Eye (tissue), 1 donor: Measurements from ENCODE around the gene MAPKAP1.
"Not testable (repeated sequence)": the region's sequence is repeated elsewhere in the genome, so short reads cannot be mapped to it uniquely, and the experiment has no call there.

Source experiments
- DNase-seq: peaks from one replicate; pipeline ENCODE4 v3.0.0-alpha.2; 2015

Gene MAPKAP1

DNA sequence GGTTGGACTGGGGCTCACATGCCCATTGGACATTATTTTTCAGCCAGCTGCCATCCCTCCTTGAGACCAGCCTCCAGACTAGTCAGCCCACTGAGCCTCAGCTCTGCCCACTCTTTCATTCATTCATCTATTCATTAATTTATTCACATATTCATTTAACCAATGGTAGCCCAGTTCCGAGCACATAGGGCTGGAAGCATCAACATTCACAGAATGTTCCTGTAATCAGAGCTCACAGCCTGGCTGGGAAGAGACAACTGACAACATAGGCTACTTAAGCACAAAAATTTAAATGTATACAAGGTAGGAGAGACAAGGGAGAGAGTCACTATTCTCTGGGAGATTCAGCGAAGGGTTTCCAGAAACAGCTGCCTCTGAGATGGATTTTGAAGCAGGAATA, 23.2 kb upstream of the MAPKAP1 start:
- no peak for DNase-seq

DNA sequence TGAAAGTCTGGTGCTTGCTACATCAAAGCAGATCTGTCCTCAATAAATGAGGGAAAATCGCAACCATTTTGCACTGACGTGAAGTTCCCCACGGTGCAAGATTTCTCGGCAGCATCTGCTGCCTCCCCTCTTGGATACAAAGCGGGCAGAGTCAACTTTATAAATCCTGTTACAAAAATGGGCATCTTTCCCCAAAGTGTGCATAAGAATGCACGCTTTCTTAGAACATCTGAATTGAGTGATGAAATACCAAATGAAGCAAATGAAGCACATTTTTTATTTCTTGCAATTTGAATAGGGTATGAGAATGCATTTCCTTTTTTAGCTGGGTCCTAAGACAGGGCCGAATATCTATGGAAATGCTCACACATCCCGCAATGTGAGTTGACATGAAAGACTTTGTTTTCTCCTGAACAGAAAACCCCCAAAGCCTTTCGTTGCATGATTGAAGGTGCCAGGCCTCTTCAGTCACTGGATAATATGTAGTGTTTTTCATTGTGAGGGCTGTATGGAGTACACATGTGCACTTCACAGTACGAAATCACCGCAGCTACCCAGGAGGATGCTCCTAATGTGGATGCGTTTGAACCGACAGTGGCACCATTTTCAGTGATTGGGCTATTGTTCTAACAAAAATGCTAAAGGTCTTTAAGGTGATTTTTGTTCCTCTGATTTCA, 19.6 kb upstream of the MAPKAP1 start:
- DNase-seq: no peak

DNA sequence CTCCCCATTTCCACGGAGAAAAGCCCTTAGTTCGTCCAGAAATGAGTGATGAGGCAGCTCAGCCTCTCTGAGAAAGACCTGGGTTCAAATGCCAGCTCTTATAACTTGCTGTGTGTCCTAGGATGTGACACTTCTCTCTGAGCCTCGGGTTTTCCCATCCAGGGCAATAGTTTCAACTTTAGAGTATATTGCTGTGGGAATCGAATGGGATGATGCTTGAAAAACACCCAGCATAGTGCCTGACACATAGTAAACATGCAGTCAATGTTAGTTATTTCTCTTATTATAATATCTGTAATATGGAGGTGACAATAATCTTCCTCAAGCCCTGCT, 430 bp upstream of the MAPKAP1 start:
- DNase-seq: no peak

DNA sequence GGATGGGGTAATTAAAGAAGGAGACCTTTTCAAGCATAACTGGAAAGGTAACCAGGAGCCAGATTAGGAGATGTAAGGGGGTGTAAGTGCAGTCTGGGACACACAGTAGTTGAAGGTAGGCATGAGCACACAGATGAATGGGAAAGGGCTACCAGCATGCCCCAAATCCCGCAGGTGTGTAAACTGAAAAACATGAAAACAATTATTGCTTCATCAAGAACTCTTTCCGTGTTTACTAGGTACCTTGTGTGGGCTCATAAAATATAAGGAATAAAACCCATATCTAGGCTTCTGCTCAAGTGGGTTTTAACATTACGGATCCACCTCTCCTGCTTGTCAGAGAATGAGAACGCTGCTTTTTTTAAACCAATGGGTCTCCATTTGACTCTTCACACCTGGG, 1.1 kb downstream of the MAPKAP1 start:
- DNase-seq: no peak

DNA sequence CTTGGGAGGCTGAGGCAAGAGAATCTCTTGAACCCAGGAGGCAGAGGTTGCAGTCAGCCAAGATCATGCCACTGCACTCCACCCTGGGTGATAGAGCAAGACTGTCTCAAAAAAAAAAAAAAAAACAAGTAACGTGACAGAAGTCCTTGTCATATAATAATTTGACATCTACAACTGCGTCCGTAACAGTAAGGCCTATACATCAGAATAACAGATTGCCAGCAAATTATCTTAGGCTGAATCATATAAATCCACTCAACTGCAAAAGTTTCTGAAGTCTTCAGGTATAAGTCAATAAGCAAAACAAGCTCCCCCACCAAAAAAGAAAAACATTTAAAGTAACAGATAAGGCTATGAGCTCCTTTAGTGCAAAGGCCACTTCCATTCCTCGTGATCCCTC, 3.3 kb downstream of the MAPKAP1 start:
- no peak for DNase-seq

DNA sequence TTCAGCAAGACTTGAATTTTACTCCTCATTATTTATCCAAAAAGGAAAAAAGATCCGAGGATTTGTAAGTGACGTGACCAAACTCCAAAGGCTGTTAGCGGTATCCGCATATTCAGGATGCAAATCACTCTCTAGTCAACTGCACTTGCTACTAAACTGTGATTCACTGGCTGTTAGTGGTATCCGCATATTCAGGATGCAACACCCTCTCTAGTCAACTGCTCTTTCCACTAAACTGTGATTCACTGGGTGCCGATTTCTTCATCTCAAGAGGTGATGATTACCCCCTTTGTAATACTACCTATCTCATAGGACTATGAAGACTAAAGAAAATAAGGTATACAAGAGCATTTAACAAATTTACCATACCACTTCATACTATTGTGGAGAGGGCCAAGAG, 5.7 kb downstream of the MAPKAP1 start:
- no peak for DNase-seq

DNA sequence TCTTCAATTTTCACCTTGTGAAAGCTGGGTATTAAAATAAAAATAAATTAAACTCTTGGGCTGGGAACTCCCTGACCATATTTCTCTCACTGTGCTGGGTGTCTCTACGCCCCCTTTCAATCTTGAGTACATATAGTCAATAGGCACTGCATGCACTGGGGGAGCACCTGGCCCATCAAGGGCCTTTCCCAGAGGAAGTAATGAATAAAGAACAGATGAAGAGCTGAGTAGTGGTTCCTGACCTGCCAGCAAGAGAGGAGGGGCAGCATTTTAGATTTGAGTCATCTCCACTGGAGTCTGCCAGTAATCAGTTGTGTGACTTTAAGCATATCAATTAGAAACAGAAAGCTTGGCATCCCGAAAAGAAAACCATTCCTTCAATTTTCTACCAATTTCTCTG, 6.2 kb downstream of the MAPKAP1 start:
- DNase-seq: no peak

DNA sequence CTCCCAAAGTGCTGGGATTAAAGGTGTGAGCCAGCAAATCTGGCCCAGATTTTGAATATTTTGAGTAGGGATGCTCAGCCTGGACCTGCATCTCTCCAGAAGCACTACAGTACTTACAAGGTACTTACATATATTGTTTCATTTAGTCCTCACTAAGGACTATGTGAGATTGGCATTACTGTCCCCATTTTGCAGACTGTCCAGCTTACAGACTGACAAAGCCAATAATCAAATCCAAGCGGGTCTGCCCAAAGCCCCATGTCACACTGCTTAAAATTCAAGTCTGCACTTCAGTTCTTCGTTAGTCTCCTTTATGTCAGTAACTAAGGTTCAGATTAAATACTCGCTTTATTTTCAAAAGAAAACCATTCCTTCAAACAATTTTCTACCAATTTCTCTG, 7.1 kb downstream of the MAPKAP1 start:
- DNase-seq: no peak

DNA sequence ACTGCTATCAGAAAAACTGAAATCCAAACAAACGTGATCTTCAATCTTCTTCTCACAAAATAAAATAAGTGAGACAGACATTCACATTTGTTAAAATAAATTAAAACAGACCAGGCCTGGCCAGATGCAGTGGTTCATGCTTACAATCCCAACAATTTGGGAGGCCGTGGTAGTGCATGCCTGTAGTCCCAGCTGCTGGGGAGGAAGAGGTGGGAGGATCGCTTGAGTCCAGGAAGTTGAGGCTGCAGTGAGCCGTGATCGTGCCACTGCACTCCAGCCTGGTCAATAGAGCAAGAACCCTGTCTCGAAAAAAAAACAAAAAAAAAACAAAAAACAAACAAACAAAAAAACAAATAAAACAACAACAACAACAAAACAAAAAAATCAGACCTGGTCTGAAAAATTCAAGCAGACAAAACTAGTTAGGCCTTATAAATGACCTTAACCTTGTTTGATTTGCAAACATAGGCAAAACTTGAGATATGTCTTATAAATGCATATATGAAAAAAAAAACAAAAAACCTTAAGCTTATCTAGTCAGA, 10.8 kb downstream of the MAPKAP1 start:
- DNase-seq: no peak

DNA sequence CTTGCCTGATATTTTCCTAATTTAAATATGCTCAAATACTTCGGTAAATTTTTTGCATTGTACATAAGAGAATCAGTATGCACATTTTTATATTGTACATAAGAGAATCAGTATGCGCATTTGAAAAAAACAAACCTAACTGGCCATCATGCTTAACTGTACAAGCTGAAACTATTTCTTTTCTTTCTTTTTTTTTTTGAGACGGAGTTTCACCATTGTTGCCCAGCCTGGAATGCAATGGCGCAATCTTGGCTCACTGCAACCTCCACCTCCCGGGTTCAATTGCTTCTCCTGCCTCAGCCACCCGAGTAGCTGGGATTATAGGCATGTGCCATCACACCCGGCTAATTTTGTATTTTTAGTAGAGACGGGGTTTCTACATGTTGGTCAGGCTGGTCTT, 11.5 kb downstream of the MAPKAP1 start:
- not testable (repeated sequence) for DNase-seq

DNA sequence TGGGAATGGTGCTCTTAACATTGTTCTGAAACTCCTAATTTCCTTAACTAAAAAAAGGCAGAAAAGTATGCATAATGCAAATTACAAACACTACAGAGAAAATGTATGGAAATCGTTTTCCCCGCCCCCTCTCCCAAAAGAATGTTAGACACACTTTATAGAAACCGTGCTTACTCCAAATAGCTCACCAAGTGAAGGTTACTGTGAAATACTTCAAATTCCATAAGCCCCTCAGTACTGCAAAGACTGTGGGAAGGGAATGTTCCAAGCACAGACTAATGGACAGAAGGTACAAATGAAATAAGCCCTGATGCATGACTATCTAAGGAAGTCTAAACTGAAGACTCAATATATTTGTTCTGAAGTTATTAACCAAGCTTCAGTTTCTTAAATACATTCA, 12.5 kb downstream of the MAPKAP1 start:
- DNase-seq: peak; percentile 32

DNA sequence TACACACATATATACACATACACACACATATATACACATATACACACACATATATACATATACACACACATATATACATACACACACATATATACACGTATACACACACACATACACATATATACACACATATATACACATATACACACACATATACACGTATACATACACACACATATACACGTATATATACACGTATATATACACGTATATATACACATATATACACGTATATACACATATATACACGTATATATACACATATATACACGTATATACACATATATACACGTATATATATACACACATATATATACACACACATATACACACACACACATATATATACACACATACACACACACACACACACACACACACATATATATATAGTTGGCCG, 13.5 kb downstream of the MAPKAP1 start:
- not testable (repeated sequence) for DNase-seq

DNA sequence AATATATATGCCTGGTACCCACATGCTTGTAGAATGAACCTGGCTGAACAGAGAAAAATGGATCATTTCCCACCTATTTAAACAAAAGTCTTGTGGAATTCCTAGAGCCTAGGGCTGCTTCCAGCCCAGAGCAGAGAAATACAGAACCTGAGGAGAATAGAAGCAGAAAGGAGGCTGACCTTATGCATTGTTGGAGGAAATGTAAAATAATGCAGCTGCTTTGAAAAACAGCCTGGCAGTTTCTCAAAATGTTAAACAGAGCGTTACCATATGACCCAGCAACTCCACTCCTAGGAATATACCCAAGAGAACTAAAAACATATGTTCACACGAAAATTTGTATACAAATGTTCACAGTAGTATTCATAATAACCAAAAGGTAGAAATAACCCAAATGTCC, 15.1 kb downstream of the MAPKAP1 start:
- no peak for DNase-seq

DNA sequence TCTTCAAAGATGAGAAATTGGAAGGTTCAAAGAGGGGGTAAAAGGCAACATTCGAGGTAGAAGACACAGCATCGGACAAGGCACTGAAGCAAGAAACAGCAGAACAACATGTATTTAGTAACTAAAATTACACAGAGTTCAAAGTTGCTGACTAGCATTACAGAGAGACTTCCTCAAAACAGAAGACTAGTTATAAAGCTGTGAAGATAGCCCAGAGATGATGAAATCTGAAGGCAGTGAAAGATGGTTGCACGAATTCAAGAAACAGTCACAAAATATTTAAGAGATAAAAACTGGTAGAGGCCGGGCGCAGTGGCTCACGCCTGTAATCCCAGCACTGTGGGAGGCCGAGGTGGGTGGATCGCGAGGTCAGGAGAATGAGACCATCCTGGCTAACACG, 16.3 kb downstream of the MAPKAP1 start:
- DNase-seq: no peak

DNA sequence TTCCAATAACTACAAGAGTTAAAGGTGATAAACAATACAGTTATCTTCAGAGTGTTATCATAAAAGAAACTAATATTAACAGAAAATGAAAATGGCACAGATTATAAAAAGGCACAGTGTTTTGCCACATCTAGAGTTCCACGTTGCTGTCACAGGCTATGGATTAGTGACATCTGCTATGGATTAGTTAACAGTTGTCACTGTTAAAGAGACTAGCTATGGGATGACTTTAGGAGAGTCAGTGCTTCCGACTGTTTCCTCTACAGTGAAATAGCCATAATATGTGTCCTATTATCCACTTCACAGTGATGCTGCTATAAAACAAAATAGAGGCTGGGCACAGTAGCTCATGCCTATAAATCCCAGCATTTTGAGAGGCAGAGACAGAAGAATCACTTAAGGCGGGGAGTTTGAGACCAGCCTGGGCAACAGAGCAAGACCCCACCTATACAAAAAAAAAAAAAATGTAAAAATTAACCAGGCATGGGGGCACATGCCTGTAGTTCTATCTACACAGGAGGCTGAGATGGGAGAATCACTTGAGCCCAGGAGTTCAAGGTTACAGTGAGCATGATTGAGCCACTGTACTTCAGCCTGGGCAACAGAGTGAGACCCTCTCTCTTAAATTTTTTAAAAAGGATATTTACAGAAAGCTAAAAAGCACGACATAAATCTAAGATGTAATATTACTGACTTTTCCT, 19.7 kb downstream of the MAPKAP1 start:
- DNase-seq: no peak

DNA sequence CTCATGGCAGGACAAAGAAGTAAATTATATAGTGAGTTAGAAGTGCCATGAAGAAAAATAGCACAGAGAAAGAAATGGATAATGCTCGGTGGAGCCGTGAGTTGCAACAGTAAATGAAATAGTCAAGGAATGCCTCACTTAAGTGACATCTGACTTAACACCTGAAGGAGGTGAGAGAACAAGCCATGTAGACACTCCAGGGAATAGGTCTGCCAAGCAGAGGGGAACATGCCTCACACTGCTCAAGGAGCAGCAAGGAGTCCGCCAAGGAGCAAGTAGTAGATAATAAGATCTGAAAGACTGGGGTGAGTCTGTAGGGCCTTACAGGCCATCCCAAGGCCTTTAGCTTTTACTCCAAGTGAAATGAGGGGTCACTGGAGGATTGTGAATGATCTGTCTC, 21.8 kb downstream of the MAPKAP1 start:
- no peak for DNase-seq

DNA sequence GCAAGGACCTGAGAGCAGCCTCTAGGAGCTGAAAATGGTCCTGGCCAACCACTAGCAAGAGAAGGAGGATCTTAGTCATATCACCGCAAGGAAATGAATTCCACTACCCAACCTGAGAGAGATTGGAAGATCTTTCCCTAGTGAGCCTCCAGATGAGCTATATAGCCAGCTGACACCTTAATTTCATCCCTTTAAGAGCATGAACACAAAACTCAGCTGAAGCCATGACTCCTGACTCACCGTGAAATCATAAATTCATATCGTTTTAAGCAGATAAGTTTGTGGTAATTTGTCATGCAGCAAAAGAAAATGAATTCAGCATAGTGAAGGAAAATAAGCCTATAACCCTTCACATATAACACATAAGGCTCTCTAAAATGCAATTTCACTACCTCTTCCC, 23.5 kb downstream of the MAPKAP1 start:
- DNase-seq: no peak

DNA sequence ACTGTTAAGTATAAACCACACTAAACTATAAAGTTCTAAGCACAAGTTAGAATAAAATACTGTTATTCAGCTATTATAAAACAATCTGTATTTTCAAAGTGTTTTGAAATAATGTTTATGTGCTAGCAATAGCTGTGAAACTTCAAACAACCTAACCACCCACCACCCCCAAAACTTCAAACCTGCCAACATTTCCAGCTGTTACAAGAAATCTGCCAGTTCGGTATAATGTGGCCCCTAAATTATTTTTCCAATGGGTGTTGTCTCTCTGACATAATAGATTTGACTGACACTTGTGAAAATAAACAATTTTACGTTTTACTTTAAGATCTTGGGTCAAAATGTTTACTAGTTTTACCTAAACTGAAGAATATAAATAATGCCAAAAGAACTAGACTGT, 24.7 kb downstream of the MAPKAP1 start:
- no peak for DNase-seq

DNA sequence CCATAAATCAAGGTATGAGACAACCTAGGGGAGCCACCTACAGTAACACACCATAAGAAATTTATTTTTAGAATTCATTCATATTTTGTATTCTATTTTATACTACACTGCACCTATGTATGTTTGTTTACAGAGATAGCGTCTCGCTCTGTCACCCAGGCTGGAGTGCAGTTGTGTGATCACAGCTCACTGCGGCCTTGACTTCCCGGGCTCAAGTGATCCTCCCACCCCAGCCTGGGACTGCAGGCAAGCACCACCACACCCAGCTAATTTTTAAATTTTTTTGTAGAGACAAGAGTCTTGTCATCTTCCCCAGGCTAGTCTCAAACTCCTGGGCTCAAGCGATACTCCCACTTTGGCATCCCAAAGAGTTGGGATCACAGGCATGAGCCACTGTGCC, 25.4 kb downstream of the MAPKAP1 start:
- no peak for DNase-seq

DNA sequence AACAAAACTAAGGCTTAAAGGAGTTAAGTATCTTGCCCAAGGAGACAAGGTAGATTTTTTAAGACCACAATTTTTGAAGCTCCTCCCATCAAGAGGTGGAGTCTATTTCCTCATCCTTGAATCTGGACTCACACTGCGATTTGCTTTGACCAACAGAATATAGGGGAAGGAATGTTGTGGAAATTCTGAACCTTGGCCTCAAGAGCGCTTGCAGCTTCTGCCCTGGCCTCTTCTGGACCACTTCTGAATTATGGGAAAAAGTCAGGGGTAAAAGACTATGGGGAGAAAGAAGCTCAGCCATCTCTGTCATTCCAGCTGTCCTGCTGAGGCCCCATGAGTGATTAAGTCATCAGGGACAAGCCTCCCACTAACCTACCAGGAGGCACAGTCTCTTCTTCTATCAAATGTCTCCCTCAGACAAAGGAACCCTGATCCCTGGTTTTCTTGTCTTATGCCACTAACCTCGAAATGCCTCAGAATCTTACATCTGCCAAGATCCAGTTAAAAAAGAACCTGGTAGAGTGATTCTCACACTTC, 25.9 kb downstream of the MAPKAP1 start:
- DNase-seq: no peak

DNA sequence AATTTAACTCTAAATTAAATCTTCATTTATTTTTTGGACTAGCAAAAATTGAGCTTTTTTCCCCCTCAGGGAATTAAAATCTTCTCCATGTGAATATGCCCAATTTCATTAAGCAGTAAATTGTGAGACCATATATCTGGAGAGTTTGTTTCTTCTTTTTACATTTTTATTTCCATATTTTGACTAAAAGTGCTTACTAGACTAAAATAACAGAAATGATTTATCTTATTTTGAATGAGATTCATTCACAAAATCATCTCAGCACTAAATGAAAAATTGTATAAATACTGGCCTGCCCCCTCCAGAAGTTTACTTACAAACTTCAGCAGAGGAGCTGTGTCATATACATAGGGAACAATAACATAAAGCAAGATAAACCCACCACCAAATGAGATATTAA, 26.6 kb downstream of the MAPKAP1 start:
- no peak for DNase-seq

DNA sequence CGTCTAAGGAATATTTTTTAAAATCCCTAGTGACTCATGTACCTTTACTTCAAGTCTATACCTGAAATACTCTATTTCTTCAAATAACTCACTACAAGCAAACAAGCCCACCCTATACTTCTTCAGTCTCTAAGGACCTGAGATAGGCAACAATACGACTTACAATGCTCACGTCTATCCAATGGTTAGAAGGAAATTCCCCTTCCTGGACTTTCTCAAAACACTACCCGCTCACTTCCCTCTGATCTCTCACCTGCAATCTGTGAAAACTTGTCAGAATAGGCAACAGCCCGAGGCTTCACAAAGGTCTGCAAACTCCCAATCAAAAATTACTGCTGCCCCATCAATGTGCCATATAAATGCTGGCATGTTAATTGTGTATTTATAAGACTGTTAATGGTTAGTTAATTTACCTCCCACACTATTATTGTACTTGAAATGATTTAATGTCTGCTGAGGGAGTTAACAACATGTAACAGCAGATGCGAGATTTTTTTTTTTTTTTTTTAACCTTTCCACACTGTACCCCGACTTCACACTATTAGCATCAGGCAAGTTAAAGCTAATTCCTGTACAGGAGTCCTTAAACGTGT, 27.3 kb downstream of the MAPKAP1 start:
- no peak for DNase-seq

DNA sequence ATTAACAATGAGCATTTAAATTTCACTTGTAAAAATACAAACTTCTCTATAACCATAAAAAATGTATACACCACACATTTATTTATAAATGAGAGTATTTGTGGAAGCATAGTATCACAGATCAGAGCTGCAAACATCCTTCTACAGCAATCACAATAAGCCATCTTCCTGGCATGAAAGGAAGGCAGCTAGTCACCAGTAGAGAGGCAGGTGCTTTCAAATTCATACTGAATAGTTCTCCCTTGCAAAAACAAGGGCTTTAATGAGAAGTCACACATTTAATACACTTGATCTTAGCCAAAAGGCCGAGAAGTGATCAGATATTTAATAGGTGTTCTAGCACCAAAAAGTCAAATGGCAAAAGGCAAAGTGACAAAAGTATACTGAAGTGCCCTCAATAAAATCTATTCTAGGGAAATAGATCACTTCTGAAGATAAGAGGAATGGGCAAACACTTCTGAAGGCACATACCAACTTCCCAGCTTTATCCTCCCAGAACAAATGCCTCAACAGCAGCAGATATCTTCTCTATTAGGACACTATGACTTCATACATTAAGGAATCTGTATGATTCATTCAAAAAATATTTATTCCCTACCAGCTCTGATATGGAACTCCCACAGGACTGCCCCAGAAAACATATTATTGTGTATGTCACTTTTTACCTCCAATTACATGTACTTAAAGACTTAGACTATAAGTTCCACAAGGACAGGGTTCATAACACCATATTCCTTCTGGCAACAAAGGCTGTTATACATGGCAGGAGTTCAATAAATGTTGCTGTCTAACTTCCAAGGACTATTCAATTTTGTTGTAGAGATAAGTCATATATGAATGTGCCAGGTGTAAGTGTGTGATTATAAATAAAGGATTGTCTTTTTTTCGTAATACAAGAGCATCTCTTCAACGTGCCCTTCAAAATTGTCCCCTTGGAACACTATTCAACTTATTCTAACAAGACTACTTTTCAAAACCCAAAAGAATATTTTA, 31.7 kb downstream of the MAPKAP1 start:
- peak; percentile 7 for DNase-seq
